Measurements from ENCODE around the gene PYROXD2. TPM values are rescaled to one million over a fixed set of nuclear protein-coding genes. Genes with fewer than 3 reads are reported as not detected.

The PYROXD2 gene
- 33.7 and 35.6 TPM in 2 replicates for total RNA-seq (2014; rRNA removed; shearing (Covaris generic))

DNA sequence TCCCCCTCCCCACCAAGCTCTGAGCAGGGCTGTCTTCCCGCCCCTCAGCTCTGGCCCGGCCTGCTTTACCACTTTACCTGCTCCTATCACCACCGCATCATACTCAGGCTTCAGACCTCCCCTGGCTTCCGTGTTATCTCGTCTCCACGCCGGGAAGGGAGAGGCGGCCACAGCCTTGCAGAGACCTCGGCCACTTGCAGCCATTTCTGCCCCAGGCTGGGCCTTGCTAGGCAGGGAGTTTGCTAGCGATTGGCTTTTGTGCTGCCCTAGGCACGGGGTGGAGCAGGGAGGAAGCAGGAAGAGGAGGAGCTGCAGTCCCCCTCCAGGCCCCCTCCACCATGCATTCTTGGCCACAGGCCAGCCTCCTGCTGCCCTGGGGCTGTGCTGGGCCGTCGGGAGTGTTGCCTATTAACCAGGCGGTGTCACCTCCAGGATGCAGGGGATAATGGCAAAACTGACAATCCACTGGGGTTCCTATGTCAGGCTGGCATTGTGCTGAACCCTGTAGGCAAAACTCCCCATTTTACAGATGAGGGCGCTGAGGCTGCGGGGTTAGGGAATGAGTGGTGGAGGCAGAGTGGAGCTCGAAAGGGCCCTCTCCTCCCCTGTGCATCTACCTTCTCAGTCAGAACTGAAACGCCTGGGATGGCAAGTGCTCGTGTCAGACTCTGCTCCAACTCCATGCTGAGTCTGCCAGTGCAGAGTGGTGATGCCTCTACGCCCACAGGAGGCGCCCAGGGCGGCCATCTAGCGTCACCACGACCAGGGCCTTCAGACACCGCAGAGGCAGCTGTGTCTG is at the start of gene PYROXD2:
Gene PYROXD2 (minus strand): TSS at position 251 of the 799 bp plus-strand sequence. CDS start 47 bp downstream, at position 204.

GRCh38 chr10:98446661-98447221 is 31.8 kb upstream of the PYROXD2 start, which contains the start of gene HPS1:
TSS of gene HPS1 (minus strand) at chr10:98446935. CDS start at chr10:98443240, 3,695 bp downstream.

Small RNA genes within 50 kb of the gene (small RNA-seq; reads per million reads assigned to genes)
- gene MIR4685, result not detected

Other genes starting within 250 kb of the PYROXD2 start
- gene LOXL4, start 147.0 kb downstream of the PYROXD2 start, total RNA-seq (2014; rRNA removed; shearing (Covaris generic)), result 393 and 394 TPM in 2 replicates
- gene HPS1, start 31.8 kb upstream of the PYROXD2 start, total RNA-seq (2014; rRNA removed; shearing (Covaris generic)), result 30.6 and 37.5 TPM in 2 replicates

Data from A375 (cell line).